22Rv1 (cell line): ENCODE measurements around the gene EEA1.

ENCODE experiments used
- CTCF ChIP-seq: fragments of 450-650 bp; IDR thresholded peaks from 2 replicates; pipeline ENCODE4 v1.5.1; 2017; ENCODE audit warnings: mild to moderate bottlenecking
- ZFX ChIP-seq: fragments of 450-650 bp; IDR thresholded peaks from 2 replicates; pipeline ENCODE4 v1.6.1; 2017; ENCODE audit warnings: antibody characterized with exemption, borderline replicate concordance

GRCh38 chr12:92871116-92871515 is 58.0 kb downstream of the EEA1 start:
- no peak for TF ChIP-seq CTCF
- TF ChIP-seq ZFX, result no peak
